HG03025 (cell line): Measurements from ENCODE around the gene NSMF.

Experiments used
- ATAC-seq: cut with Tn5 transposase; IDR thresholded peaks from one replicate; pipeline ENCODE4 v1.9.1; 2021; ENCODE audit warnings: mild to moderate bottlenecking, moderate library complexity; ENCODE audit not compliant: unreplicated experiment, low FRiP score

NSMF gene

GRCh38 chr9:137449081-137449844 lies 9.9 kb downstream of the NSMF start:
- no peak for ATAC-seq

- ATAC-seq = no peak
Observed at GRCh38 chr9:137448602-137448962, 10.6 kb downstream of the NSMF start.

- no peak for ATAC-seq
Observed at GRCh38 chr9:137447722-137448601, 11.2 kb downstream of the NSMF start.

GRCh38 chr9:137446851-137447471 lies 12.2 kb downstream of the NSMF start:
- no peak for ATAC-seq

- ATAC-seq = no peak
Observed at GRCh38 chr9:137445930-137446431, 13.2 kb downstream of the NSMF start.

- ATAC-seq = no peak
Observed at GRCh38 chr9:137445275-137445807, 13.8 kb downstream of the NSMF start.

GRCh38 chr9:137444106-137444790 lies 14.9 kb downstream of the NSMF start:
- ATAC-seq = no peak

- ATAC-seq = no peak
Observed at GRCh38 chr9:137441935-137442321, 17.2 kb downstream of the NSMF start.

- no peak for ATAC-seq
Observed at GRCh38 chr9:137441289-137441934, 17.7 kb downstream of the NSMF start, which contains the start of gene ENTPD8. ENTPD8 (minus strand) TSS chr9:137441357; CDS start chr9:137438285, 3,072 bp downstream.

GRCh38 chr9:137439158-137439714 lies 19.9 kb downstream of the NSMF start:
- no peak for ATAC-seq

- no peak for ATAC-seq
Observed at GRCh38 chr9:137438591-137439157, 20.5 kb downstream of the NSMF start.

- ATAC-seq = no peak
Observed at GRCh38 chr9:137437691-137438590, 21.2 kb downstream of the NSMF start.

- no peak for ATAC-seq
Observed at GRCh38 chr9:137436761-137437600, 22.2 kb downstream of the NSMF start.

GRCh38 chr9:137435980-137436760 lies 23.0 kb downstream of the NSMF start:
- ATAC-seq = no peak

- ATAC-seq = no peak
Observed at GRCh38 chr9:137435381-137435891, 23.7 kb downstream of the NSMF start.
